ENCODE data around the gene IFT122. TPM values are rescaled to one million over a fixed set of nuclear protein-coding genes. Genes with fewer than 3 reads are reported as not detected.

IFT122 gene
- total RNA-seq, 1 donor from 2014 or later: 19.2 TPM

- POLR2A ChIA-PET: interaction anchor here (0.6 to 0.8 kb wide), 2 partner anchors 456 to 689 kb away, joined by 3 to 11 read pairs; no protein-coding TSS in a partner anchor
- peaks cover 11% of the 10 kb centered on the region for H3K4me1 Mint-ChIP-seq
These were observed 23.6 kb upstream of the IFT122 start for GRCh38 chr3:129416415-129416814.

DNA sequence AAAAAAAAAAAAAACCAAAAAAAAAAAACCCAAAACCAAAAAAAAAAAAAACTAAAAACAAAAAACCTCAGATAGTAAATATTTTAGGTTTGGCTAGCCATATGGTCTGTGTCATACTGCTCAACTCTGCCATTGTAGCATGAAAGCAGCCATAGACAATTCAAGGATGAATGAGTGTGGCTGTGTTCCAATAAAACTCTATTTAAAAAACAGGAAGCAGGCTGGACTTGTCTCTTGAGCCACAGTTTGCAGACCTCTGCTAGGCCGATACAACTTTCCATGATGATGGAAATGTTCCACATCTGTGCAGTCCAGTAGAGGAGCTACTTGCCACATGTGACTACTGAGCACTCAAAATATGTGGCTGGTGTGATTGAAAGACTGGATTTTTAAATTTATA lies 22.7 kb upstream of the IFT122 start:
- no peak for TF ChIP-seq CTCF (IDR thresholded peaks at IDR 0.05)
- no peaks in the 10 kb centered on the region for H3K9me3 Mint-ChIP-seq
- no peak overlapping the region for H3K4me3 Mint-ChIP-seq
- H3K27ac Mint-ChIP-seq: no peak overlapping the region
- intact Hi-C loops (cut with micrococcal nuclease): no loop called here
- POLR2A ChIA-PET: interaction anchor here (0.8 kb wide), 1 partner anchor 690 kb away, joined by 3 read pairs; no protein-coding TSS in a partner anchor
- no peaks in the 10 kb centered on the region for H3K36me3 Mint-ChIP-seq (ENCODE audit: low read depth)
- H3K27me3 Mint-ChIP-seq: no peaks in the 10 kb centered on the region
- peaks cover 11% of the 10 kb centered on the region for H3K4me1 Mint-ChIP-seq
- no peak for DNase-seq
- CTCF ChIA-PET: no interaction called here
- no peak for ATAC-seq (ENCODE audit: low read depth)

More at GRCh38 chr3:129416415-129416814, 23.6 kb upstream of the IFT122 start:
- intact Hi-C loops (cut with micrococcal nuclease): no loop called here
- no peak overlapping the region for H3K27ac Mint-ChIP-seq
- H3K9me3 Mint-ChIP-seq: no peaks in the 10 kb centered on the region
- CTCF ChIA-PET: no interaction called here
- H3K4me3 Mint-ChIP-seq: no peak overlapping the region
- DNase-seq (no peak), ATAC-seq (ENCODE audit: low read depth) (no peak)
- no peaks in the 10 kb centered on the region for H3K36me3 Mint-ChIP-seq (ENCODE audit: low read depth)
- TF ChIP-seq CTCF (IDR thresholded peaks at IDR 0.05): no peak
- no peaks in the 10 kb centered on the region for H3K27me3 Mint-ChIP-seq

DNA sequence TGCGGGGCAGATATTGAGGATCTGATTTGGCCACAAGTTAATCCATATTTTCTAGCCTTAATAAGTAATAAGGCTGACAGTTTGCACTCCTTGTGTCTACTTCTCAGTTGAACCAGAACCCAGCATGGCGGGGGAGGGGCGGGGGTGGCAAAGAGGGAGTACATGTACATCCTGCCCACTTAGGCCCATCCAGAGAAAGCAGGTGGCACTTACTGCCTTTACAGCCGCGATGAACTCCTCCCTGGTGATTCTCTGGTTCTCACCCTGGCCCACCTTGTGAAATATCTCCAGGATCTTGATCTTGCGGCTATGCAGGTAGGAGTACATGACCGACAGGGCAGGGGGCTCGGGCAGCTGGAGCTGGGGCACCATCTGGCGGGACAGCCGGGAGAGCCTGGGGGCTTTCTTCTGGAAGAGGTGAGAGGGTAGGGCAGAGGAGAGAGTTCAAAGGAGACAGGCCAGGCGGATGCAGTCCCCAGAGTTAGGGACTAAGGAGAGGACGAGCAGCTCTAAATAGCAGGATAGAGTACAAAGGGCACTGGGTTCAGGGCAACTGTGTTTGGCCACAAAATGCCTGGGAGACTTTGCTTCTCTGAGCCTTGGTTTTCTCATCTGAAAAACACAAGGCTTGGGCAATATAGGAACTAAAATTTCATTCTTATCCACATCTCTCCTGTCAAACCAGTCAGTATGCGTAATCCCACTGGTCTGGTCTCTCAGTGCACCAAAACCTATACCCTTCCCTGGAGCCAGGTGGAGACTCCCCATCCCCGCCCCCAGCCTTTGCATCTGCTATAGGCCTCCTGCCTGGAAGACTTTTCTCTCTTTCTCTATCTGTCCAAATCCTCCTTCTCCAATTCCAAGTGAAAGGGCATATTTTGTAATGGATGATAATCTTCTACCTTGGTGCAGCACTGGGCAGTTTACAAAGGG lies 21.7 kb upstream of the IFT122 start:
- ChIA-PET POLR2A (interaction anchor here (0.6 kb wide), 1 partner anchor 21 kb away, joined by 14 read pairs; no protein-coding TSS in a partner anchor), CTCF (no interaction called here)
- no peaks in the 10 kb centered on the region for H3K27me3 Mint-ChIP-seq
- TF ChIP-seq CTCF (IDR thresholded peaks at IDR 0.05): no peak
- no peak overlapping the region for H3K27ac Mint-ChIP-seq
- H3K36me3 Mint-ChIP-seq (ENCODE audit: low read depth): no peaks in the 10 kb centered on the region
- H3K4me1 Mint-ChIP-seq: peaks cover 7% of the 10 kb centered on the region
- no peak overlapping the region for H3K4me3 Mint-ChIP-seq
- intact Hi-C loops (cut with micrococcal nuclease): no loop called here
- DNase-seq: no peak
- ATAC-seq (ENCODE audit: low read depth): no peak
- no peaks in the 10 kb centered on the region for H3K9me3 Mint-ChIP-seq

- Mint-ChIP-seq H3K27me3 (no peaks in the 10 kb centered on the region), H3K9me3 (peaks cover 3% of the 10 kb centered on the region), H3K36me3 (ENCODE audit: low read depth) (peaks cover 4% of the 10 kb centered on the region), H3K27ac (no peak overlapping the region), H3K4me3 (no peak overlapping the region), H3K4me1 (peaks cover 10% of the 10 kb centered on the region)
- intact Hi-C loops (cut with micrococcal nuclease): no loop called here
- TF ChIP-seq CTCF (IDR thresholded peaks at IDR 0.05): no peak
- ChIA-PET CTCF (no interaction called here), POLR2A (no interaction called here)
- ATAC-seq (ENCODE audit: low read depth) (no peak), DNase-seq (no peak)
These were observed 20.5 kb upstream of the IFT122 start for GRCh38 chr3:129419476-129419875.

DNA sequence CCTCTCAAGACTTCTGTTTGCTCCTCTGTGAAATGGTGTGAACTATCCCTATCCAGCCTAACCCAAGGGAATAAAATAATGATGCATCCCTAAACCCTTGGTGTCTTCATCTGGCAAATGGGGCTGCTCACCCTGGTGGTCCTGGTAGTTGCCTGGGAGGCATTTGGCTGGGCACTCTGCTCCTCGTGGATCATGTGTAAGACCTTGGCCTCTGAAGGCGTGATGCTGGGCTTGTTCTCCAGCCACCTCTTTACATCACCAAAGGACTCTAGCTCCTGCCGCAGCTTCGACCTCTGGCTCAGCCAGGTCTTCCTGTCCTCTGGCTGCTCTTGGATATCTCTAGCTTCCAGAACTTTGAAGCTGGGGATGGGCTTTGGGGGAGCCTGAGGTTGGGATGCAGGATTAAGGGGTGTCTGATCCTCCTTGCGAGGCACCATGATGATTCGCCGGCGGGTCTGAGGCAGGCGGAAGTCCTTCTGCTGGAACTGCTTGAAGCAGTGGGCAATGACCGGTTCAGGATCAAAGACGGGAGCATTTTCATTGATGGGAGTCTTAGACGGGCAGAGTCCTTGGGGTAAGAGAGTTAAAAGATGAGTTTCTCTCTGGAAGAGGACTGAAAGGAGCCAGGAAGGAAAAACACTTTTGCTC lies 18.7 kb upstream of the IFT122 start:
- no peak overlapping the region for H3K4me3 Mint-ChIP-seq

More for the DNA sequence above, 18.7 kb upstream of the IFT122 start:
- CTCF ChIA-PET: no interaction called here
- Mint-ChIP-seq H3K27me3 (no peaks in the 10 kb centered on the region), H3K36me3 (ENCODE audit: low read depth) (peaks cover 4% of the 10 kb centered on the region), H3K9me3 (peaks cover 3% of the 10 kb centered on the region), H3K27ac (no peak overlapping the region), H3K4me1 (peaks cover 25% of the 10 kb centered on the region)
- DNase-seq (no peak), ATAC-seq (ENCODE audit: low read depth) (no peak)
- POLR2A ChIA-PET: no interaction called here
- intact Hi-C loops (cut with micrococcal nuclease): no loop called here
- TF ChIP-seq CTCF (IDR thresholded peaks at IDR 0.05): no peak
